ENCODE results near the gene ZNF398.
"Not testable (repeated sequence)": the region's sequence is repeated elsewhere in the genome, so short reads cannot be mapped to it uniquely, and the experiment has no call there.

The ZNF398 gene

DNA sequence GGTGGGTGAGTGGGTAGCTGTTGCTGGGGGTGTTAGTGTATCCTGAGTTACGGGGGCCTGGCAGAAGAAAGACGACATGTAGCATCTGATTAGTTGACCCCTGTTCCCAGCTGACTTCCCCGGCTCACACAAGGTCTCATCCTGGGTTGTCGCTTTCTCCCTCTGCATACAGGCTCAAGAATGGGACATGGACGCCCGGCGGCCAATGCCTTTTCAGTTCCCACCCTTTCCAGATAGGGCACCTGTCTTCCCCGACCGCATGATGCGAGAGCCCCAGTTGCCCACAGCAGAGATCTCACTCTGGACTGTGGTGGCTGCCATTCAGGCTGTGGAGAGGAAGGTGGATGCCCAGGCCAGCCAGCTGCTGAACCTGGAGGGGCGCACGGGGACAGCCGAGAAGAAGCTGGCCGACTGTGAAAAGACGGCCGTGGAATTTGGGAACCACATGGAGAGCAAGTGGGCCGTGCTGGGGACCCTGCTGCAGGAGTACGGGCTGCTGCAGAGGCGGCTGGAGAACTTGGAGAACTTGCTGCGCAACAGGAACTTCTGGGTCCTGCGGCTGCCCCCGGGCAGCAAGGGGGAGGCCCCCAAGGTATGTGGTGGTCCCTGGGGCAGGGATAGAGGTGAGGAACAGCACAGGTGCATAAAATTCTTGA is 51.0 kb downstream of the ZNF398 start:
- no peak for FAIRE-seq

DNA sequence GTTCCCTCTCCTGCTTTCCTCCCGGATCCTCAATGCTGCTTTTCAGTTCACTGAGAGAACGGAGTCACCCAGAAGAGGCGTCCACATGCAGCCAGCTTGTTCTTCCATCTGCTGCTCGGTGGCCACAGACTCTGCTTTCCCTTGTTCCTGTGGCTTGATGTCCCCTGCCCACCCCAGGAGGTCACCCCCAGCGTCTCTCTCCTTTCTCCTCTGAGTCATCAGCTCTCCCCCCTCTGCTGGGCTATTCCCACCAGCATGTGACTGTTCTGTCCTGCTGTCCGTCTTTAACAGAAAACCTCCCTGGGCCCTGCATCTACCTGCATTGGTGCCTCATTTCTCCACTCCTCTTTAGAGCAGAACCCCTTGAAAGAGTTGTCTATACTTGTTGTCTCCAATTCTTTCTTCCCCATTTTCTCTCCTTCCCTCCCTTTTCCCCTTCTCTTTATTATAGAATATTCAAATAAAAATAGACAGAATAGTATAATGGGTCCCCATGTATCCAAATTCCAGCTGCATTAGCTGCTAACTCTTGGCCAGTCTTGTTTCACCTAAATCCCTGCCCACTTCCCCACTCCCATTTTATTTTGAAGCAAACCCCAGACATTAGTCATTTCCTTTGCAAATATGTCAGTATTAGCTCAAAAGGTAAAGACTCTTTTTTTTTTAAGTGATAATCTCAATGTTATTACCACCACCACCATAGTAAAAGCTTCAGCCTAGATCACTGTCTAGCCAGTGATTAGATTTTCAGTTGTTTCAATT is 52.2 kb downstream of the ZNF398 start:
- no peak for FAIRE-seq

DNA sequence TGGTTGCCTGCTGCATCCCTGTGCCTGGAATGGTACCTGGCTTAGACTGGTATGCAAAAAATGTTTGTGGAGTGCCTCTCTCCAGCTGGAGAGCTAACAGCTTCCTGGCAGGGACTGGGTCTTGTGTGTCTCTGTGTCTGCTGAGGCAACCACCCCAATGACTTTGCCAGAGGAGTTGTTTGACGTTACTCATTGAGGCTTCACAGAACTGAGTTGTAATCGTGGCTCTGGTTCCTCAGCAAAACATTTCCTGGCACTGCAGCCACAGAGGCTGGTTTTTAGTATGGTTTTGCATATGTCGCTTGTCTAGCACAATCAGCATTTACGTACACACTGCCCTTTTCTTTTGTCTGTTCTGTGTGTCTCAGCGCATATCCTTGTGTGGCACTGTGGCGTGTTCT is 55.6 kb downstream of the ZNF398 start:
- no peak for FAIRE-seq

DNA sequence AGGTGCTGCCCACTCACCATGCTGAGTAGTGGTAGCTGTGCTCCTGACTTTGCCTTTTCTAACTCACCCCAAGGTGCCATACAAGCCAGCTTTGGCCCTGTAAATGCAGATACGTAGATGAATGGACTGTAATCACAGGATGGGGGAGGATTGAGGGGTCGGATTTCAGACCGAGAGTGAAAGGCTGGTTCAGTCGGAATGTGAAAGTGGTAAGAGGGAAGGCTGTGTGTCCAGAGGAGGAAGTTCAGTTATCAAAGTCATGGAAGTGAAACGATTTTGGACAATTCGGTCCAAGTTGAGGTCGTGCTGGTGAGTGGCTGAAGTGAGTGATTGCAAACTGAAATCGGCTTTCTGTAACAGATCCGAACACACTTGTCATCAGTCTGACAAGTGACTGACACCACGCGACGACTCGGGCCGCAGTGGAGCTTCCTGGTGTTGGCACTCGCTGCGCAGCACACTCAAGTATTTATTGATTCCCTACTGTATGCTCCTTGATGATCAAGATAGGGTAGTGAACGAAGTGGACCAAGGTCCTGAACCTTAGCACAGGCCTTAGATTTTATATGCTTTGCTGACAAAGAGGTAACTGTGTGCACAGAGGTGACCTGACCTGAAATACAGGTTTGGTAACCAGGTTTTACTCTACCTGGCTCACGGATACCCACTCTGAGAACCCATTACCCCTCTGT is 58.6 kb downstream of the ZNF398 start:
- FAIRE-seq: no peak

DNA sequence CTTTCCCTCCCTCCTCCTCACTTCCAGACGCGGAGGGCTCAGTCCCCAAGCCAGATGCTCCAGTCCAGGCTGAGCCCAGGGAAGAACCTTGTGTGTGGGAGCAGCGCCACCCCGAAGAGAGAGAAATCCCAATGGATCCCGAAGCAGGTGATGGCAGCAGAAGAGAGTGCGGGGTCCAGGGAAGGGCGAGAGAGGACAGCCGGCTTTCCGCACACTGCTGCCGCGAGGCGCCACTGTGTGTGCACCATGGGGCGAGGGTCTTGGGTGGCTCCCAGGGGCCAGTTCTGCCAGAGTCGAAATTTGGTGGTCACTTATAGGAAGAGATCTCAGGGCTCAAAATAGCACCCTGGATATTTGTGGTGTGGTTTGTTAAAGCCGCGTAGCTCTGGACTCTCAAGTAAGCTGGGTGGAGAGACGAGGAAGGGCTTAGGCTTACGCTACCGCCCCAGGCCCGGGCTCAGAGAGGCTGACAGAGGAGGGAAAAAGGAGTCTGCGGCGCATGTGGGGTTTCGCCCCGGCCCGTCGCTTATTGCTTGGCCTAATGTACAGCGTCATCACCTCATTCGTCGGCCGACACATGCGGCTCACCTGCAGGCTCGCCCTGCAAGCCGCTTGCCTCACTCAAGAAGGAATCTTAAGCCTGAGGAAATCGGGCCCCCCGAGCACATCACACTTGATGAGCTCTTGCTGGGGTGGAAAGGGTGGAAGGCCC is 60.2 kb downstream of the ZNF398 start:
- no peak for FAIRE-seq

DNA sequence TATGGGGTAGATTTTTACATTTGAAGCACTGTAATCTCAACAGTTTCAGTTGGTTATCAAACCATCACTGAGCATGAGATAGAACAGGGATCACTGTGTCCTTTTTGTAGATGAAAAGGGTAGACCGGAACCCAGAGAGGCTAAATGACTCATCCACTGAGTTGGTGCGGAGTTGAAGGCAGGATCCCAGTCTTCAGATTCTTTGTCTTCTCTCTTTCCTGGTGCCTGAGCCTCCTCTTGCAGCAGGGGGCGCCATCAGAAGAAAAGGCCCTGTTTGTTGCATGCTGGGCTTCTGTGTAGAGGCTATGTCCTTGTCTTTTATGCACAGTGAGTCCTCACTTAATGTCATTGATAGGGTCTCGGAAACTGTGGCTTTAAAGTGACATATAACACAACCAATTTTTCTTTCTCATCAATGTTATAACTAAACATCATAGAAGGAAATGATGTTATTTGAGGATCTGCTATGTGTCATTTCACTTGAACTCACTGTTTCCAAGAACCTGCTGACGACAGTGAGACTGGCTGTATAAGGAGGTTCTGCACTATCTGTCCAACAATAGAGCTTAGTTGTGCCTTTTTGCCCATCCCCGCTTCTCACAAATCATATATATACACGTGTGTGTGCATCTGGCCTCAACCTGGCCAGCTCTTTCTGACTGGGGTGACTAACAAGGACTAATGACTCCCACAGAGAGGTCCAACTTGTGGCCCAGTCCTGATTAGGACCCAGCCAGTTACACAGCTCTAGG is 62.4 kb downstream of the ZNF398 start:
- FAIRE-seq: no peak

DNA sequence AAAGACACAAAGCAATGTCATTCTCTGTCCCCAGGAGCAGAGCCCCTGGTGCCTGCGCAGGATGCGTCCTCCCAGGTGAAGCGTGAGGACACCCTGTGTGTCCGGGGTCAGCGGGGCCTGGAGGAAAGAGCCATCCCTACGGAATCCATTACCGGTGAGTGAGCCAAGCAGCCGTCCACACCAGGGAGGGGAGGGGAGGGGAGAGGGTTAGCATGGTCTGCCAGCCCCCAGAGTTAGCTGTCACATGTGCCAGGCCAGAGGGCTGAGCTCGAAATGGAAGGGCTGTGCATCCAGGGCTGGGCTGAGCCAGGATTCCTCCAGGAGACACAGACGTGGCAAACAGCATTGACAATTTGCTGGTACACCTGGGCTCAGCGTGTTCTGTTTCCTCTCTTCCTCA is 63.3 kb downstream of the ZNF398 start:
- no peak for FAIRE-seq

DNA sequence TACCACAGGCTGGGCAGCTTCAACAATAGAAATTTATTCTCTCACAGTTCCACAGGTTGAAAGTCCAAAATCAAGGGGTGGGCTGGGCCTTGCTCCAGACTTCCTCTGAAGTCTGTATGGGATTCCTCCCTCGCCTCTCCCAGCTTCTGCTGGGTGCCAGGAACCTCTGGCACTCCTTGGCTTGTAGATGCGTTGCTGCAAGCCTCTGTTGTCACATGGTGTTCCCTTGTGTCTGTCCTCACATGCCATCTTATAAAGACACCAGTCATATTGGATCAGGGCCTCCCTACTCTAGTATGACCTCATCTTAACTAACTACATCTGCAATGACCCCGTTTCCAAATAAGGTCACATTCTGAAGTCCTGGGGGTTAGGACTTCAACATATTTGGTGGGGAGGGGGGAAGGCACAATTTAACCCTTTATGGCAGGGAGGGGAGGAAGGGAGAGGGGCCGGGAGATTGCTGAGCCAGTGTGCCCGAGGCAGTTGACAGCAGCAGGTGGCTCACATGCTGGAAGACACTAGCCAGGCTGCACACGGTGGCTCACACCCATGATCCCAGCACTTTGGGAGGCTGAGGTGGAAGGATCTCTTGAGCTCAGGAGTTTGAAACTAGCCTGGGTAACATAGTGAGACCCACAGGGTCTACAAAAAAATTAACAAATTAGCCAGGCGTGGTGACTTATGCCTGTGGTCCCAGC is 66.9 kb downstream of the ZNF398 start:
- no peak for FAIRE-seq

DNA sequence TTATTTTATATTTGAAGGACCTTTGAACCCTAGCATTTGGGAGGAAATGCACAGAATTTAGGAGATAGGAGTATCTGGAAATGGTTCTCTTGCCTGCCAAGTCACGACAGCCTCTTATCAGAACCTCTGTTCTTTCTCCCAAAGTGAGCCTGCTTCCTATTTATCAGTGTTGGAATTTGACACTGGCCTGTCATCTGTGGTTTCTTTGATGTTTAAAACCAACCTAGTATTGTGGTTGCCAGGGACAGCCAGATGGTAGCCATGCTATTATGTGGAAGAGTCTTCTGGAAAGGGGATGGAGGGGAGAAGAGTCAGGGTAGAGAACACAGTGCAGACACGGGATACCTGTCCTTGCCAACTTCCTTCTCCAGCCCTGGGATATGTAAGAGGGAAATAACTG is 69.1 kb downstream of the ZNF398 start:
- FAIRE-seq: no peak

DNA sequence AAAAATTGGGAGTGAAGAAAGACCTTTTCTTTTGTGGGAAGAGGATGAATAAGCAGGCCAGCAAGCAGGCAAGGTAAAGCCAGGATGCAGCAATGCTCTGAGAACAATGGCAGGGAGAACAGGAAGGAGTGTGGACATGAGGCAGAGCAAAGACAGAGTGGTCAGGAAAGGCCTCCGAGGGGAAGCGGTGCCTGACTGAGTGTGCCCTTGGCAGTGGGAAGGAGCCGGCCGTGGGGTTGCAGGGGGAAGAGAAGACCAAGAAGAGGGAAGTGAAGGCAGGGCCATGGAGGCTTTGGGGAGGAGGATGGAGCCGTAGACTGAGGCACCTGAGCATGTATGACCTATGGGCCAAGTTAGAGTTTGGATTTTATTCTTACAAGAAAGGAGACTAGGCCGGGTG is 70.3 kb downstream of the ZNF398 start:
- no peak for FAIRE-seq

DNA sequence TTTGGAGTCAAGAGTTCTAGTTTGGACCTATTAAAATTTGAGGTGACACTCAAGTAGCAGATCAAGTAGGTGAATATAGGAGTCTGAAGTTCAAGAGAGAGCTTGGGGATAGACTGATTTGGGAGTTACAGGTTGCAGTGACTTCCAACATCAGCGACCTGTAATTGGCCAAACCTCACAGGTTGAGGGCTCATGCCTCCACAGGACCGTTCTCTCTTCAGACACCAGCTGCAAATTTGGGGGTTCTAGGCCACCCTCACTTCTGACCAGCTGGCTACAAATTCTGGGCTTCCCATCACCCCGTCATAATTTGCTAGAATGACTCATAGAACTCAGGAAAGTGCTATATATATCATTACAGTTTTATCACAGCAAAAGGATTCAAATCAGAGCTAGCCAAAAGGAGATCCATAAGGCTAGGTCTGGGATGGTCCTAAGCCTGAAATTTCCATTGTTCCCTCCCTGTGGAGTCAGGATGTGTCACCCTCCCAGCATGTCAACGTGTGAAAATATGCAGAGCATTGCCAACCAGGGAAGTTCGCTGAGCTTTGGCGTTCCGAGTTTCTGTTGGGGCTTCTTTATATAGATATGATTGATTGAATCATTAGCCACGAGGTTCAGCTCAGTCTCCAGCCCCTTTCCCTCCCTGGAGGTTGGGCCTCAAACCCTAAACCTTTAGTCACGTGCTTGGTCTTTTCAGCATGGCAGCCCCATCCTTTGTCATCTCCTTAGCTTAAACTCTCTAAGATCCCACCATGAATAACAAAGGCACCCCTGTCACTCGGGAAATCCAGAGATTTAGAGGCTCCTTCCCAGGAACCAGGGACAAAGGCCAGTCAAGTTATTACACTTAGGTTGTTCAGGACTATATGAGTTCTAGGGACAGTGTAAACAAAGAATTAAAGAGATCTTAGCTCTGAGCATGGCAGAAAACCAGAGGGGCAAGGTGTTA is 71.5 kb downstream of the ZNF398 start:
- no peak for FAIRE-seq

DNA sequence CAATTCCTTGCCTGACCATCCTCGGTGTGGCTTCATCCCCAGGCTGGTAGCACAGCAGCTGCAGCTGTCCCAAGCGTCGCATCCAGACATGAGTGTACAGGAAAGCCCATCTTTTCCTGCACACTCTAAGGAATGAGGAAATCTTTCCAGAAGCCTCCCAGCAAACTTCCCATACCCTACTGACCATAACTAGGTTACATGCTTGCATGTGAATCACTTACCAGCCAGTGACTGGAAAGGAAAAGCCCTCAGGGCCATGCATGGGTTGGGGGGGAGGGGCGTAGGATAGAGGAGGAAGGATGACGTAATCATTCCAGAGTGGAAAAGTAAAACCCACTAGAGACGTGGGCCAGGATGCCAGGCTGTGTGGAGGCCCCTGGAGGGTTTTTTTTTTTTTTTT is 73.3 kb downstream of the ZNF398 start:
- no peak for FAIRE-seq

DNA sequence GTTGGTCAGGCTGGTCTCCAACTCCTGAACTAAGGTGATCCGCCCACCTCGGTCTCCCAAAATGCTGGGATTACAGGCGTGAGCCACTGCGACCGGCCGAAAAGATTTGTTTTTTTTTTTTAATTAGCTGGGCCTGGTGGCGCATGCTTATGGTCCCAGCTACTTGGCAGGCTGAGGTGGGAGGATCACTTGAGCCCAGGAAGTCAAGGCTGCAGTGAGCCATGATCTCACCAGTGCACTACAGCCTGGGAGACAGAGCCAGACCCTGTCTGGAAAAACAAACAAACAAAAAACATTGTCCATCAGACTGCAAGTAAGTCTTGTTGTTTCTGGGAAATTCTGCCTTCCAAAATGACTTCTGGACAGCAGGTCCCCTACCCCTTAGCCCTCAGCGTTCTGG is 75.9 kb downstream of the ZNF398 start:
- no peak for FAIRE-seq

DNA sequence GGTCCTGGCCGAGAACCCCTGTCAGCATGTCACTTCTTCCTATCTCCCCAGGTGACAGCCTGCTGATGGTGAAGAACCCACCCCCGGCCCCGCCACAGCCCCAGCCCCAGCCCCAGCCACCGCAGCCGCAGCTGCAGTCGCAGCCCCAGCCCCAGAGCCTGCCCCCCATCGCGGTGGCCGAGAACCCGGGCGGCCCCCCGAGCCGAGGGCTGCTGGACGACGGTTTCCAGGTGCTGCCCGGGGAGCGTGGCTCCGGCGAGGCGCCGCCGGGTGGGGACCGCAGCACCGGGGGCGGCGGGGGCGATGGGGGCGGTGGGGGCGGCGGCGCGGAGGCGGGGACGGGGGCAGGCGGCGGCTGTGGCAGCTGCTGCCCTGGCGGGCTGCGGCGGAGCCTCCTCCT is 76.5 kb downstream of the ZNF398 start:
- no peak for FAIRE-seq

DNA sequence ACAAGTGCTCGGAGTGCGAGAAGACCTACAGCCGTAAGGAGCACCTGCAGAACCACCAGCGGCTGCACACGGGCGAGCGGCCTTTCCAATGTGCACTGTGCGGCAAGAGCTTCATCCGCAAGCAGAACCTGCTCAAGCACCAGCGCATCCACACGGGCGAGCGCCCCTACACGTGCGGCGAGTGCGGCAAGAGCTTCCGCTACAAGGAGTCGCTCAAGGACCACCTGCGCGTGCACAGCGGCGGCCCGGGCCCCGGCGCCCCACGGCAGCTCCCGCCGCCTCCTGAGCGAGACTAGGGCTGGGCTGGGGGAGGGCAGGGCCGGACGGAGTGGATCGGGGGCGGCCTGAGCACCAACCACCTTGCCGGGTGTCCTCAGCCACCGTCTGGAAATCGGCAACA is 77.1 kb downstream of the ZNF398 start:
- no peak for FAIRE-seq

DNA sequence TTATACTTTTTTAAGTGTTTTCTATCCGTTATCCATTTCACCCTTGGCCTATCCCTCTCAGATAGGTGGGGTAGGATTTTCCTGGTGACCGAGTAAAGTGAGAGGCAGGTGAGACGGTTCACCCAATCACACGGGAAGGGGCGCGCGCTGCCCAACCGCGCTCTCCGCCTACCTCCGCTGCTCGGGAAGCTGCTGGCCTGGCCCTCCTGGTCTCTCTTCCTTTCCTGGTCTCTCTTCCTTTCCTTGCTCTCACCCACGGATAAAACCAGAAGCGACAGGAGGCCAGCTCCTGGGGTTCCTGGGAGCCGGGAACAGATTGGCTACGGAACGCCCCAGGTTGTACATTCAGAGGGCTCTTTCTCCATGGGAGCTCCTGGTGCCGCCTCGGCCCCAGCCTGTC is 77.9 kb downstream of the ZNF398 start:
- FAIRE-seq: no peak

DNA sequence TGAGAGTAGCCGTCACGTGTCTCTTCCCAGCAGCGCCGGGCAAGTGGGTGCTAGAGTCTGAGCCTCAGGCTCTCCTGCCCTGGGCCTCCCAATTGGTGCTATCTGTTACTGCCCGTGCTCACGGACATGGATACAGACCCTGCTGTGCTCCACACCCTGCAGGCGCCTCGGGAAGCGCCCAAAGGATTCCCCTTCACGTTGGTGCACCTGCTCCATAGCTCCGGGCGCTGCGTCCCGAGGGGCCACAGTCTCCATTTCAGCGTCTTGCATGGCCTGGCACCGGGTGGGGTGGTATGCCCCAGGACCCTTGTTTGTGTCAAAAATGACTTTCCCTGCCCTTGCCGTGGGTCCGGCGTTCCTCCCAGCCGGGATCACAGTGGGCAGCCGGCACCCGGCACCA is 78.4 kb downstream of the ZNF398 start:
- FAIRE-seq: no peak

DNA sequence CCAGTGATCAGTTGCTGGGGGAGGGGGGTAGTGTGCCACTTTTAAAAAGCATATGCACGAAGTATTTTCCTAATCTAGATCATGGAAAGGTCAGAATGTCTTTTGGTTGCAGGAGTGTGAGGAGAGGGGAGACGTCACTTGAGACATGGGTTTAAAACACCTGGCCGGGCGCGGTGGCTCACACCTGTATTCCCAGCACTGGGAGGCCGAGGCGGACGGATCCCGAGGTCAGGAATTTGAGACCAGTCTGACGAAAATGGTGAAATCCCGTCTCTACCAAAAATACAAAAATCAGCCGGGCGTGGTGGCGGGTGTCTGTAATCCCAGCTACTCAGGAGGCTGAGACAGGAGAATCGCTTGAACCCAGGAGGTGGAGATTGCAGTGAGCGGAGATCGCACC is 79.1 kb downstream of the ZNF398 start:
- FAIRE-seq: not testable (repeated sequence)

DNA sequence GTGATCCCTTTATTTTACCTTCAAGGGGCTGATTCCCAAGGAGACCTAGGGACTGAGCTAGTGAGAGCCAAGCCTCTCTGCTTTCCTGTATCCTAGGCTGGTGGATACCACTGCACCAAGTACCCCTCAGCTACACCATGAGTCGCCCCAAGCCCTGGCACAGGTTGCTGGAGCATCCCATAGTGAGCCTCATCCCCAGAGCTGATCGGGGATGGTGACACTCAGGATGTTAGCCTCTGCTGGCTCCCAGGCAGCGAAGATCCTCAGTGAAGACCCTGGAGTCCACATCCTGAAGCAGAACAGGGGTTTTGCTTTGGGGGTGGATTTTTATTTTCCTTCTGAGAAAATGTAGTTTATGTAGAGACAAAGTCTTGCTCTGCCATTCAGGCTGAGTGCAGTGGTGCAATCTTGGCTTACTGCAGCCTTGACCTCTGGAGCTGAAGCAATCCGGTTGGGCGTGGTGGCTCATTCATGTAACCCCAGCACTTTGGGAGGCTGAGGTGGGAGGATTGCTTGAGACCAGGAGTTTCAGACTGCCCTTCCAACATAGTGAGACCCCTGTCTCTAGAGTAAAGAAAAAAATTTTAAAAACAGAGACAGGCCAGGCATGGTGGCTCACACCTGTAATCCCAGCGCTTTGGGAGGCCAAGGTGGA is 79.7 kb downstream of the ZNF398 start:
- no peak for FAIRE-seq

DNA sequence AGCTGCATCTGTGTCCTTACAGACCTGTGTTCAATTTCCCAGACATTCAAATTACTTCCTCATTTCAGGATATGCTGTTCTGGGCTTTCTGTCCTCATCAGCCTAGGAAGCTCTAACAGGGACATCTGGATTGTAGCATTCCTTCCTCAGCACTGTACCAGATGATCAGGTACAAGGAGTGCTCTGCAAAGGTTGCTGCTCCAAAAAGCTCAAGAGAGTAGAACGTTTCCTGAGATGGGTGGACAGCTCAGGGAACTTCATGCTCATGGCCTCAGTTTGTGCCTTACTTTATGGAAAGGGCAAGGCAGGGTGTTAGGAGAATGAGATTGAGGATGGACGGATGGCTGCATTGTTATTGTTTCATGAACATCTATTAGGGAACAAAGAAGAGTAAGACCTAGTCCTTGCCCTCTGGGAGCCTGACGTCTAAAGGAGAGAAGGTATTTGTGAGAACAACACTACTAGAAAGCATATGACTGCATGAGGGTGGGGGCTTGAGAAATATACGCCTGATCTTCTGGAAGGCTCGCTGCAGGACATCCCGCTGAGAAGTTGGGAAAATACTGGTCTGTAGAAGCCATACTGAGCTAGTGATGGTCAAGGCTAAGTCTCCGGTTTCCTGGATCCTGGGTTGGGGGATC is 81.7 kb downstream of the ZNF398 start:
- FAIRE-seq: no peak
